ENCODE results near the gene DNM3. TPM values are rescaled to one million over a fixed set of nuclear protein-coding genes. Genes with fewer than 3 reads are reported as not detected.
A peak's percentile ranks its signal among the peaks of the same experiment; 100 is the strongest.

The DNM3 gene
- total RNA-seq, 1 donor from 2014 or later, result 4.7 TPM

DNA sequence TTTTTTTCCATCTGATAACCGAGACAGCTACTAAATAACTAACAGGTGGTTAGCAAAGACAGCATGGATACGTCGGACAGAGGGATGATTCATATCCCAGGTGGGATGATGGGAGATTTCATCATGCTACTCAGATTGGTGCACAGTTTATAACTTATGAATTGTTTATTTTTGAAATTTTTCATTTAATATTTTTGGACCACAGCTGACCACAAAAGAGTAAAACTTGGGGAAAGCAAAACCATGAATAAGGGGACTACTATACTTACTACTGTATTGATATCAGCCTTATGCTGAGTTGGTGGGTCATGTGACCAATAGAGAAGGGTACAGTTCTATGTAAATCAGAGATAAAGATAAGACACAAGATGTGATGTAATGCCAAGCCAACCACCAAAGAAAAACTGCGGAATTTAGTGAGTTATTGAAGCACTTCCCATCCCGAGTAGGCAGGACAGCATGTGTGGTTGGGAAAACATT, 331.1 kb downstream of the DNM3 start:
- Histone ChIP-seq H3K4me3 (ENCODE audit: insufficient read depth, low read depth, low read length) (no peak overlapping the region), H3K27ac (ENCODE audit: low read depth, low read length) (no peak overlapping the region), H3K36me3 (ENCODE audit: insufficient read depth, low read length) (no peaks in the 10 kb centered on the region), H3K79me2 (ENCODE audit: insufficient read depth, low read length) (no peaks in the 10 kb centered on the region), H3K4me2 (ENCODE audit: low read length) (no peak overlapping the region), H2AFZ (ENCODE audit: low read depth, low read length) (no peak overlapping the region), H3K9ac (ENCODE audit: low read length) (no peak overlapping the region), H3K27me3 (ENCODE audit: insufficient read depth, low read length) (no peaks in the 10 kb centered on the region), H4K20me1 (ENCODE audit: insufficient read depth, low read length) (no peaks in the 10 kb centered on the region), H3K9me3 (ENCODE audit: insufficient read depth, low read depth, low read length) (no peaks in the 10 kb centered on the region), H3K4me1 (ENCODE audit: insufficient read depth, low read length) (peaks cover 4% of the 10 kb centered on the region)
- FAIRE-seq (no peak), DNase-seq (ENCODE audit: low read depth) (peak; percentile 86)
- Mint-ChIP-seq H3K4me1 (ENCODE audit: low read depth, unreplicated experiment) (peaks cover 12% of the 10 kb centered on the region), H3K27me3 (ENCODE audit: low read depth, unreplicated experiment) (no peaks in the 10 kb centered on the region), H3K27ac (ENCODE audit: unreplicated experiment) (no peak overlapping the region), H3K9me3 (ENCODE audit: unreplicated experiment) (no peaks in the 10 kb centered on the region), H3K4me3 (ENCODE audit: unreplicated experiment) (no peak overlapping the region), H3K36me3 (ENCODE audit: low read depth, unreplicated experiment) (no peaks in the 10 kb centered on the region)
- TF ChIP-seq EZH2 (IDR thresholded peaks at IDR 0.05; ENCODE audit: insufficient read depth, low read length), result no peak
- TF ChIP-seq, protein P1, sequence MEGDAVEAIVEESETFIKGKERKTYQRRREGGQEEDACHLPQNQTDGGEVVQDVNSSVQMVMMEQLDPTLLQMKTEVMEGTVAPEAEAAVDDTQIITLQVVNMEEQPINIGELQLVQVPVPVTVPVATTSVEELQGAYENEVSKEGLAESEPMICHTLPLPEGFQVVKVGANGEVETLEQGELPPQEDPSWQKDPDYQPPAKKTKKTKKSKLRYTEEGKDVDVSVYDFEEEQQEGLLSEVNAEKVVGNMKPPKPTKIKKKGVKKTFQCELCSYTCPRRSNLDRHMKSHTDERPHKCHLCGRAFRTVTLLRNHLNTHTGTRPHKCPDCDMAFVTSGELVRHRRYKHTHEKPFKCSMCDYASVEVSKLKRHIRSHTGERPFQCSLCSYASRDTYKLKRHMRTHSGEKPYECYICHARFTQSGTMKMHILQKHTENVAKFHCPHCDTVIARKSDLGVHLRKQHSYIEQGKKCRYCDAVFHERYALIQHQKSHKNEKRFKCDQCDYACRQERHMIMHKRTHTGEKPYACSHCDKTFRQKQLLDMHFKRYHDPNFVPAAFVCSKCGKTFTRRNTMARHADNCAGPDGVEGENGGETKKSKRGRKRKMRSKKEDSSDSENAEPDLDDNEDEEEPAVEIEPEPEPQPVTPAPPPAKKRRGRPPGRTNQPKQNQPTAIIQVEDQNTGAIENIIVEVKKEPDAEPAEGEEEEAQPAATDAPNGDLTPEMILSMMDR (IDR thresholded peaks at IDR 0.05; ENCODE audit: insufficient read depth, low read depth, low read length), result no peak

DNA sequence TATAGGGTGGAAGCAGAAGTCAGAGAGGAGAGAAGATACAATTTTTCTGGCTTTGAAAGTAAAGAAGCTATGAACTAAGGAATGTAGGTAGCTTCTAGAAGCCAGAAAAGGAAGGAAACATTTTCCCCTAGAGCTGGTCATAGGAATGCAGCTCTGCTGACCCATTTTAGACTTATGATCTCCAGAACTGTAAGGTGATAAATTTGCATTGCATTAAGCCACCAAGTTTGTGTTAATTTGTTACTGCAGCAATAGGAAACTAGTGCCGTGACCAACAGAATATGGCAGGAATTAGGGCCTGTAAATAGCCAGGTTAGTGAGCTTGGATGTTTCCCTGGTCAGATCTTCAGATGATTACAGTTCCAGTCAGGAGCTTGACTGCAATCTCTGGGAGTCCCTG, 334.9 kb downstream of the DNM3 start:
- Histone ChIP-seq H4K20me1 (ENCODE audit: insufficient read depth, low read length) (no peaks in the 10 kb centered on the region), H3K9ac (ENCODE audit: low read length) (no peak overlapping the region), H3K27ac (ENCODE audit: low read depth, low read length) (no peak overlapping the region), H3K4me2 (ENCODE audit: low read length) (no peak overlapping the region), H3K4me3 (ENCODE audit: insufficient read depth, low read depth, low read length) (no peak overlapping the region), H3K79me2 (ENCODE audit: insufficient read depth, low read length) (no peaks in the 10 kb centered on the region), H3K9me3 (ENCODE audit: insufficient read depth, low read depth, low read length) (no peaks in the 10 kb centered on the region), H3K4me1 (ENCODE audit: insufficient read depth, low read length) (no peaks in the 10 kb centered on the region), H2AFZ (ENCODE audit: low read depth, low read length) (no peak overlapping the region), H3K36me3 (ENCODE audit: insufficient read depth, low read length) (no peaks in the 10 kb centered on the region), H3K27me3 (ENCODE audit: insufficient read depth, low read length) (no peaks in the 10 kb centered on the region)
- Mint-ChIP-seq H3K27me3 (ENCODE audit: low read depth, unreplicated experiment) (no peaks in the 10 kb centered on the region), H3K27ac (ENCODE audit: unreplicated experiment) (no peak overlapping the region), H3K9me3 (ENCODE audit: unreplicated experiment) (no peaks in the 10 kb centered on the region), H3K36me3 (ENCODE audit: low read depth, unreplicated experiment) (no peaks in the 10 kb centered on the region), H3K4me1 (ENCODE audit: low read depth, unreplicated experiment) (peaks cover 13% of the 10 kb centered on the region), H3K4me3 (ENCODE audit: unreplicated experiment) (no peak overlapping the region)
- FAIRE-seq (no peak), DNase-seq (ENCODE audit: low read depth) (peak; percentile 44)
- TF ChIP-seq, protein P1 (IDR thresholded peaks at IDR 0.05; ENCODE audit: insufficient read depth, low read depth, low read length), result no peak
- TF ChIP-seq EZH2 (IDR thresholded peaks at IDR 0.05; ENCODE audit: insufficient read depth, low read length), result no peak

DNA sequence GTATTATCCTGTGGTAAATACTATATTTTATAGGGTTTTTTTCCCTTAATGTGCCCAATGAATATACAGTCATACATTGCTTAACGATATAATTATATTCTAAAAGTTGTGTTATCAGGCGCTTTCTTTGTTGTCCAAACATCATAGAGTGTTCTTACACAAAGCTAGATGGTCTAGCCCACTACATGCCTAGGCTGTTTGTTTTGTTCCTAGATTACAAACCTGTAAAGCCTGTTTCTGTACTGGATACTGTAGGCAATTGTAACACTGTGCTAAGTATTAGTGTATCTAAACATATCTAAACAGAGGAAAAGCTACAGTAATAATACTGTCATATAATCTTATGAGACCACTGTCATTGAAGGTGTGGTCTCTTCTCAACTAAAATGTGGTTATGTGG, 336.6 kb downstream of the DNM3 start:
- no peaks in the 10 kb centered on the region for H3K36me3 Mint-ChIP-seq (ENCODE audit: low read depth, unreplicated experiment)
- no peaks in the 10 kb centered on the region for H3K79me2 ChIP-seq (ENCODE audit: insufficient read depth, low read length)
- no peak for FAIRE-seq
- H3K27me3 Mint-ChIP-seq (ENCODE audit: low read depth, unreplicated experiment), result no peaks in the 10 kb centered on the region
- H3K4me3 Mint-ChIP-seq (ENCODE audit: unreplicated experiment), result no peak overlapping the region
- no peaks in the 10 kb centered on the region for H3K27me3 ChIP-seq (ENCODE audit: insufficient read depth, low read length)
- H3K27ac ChIP-seq (ENCODE audit: low read depth, low read length), result no peak overlapping the region
- H3K9ac ChIP-seq (ENCODE audit: low read length), result no peak overlapping the region
- no peak overlapping the region for H3K4me2 ChIP-seq (ENCODE audit: low read length)
- H3K9me3 ChIP-seq (ENCODE audit: insufficient read depth, low read depth, low read length), result no peaks in the 10 kb centered on the region
- H3K9me3 Mint-ChIP-seq (ENCODE audit: unreplicated experiment), result no peaks in the 10 kb centered on the region
- DNase-seq (ENCODE audit: low read depth), result no peak
- no peaks in the 10 kb centered on the region for H4K20me1 ChIP-seq (ENCODE audit: insufficient read depth, low read length)
- H3K4me3 ChIP-seq (ENCODE audit: insufficient read depth, low read depth, low read length), result no peak overlapping the region
- H3K27ac Mint-ChIP-seq (ENCODE audit: unreplicated experiment), result no peak overlapping the region
- TF ChIP-seq EZH2 (IDR thresholded peaks at IDR 0.05; ENCODE audit: insufficient read depth, low read length), result no peak
- TF ChIP-seq, protein P1 (IDR thresholded peaks at IDR 0.05; ENCODE audit: insufficient read depth, low read depth, low read length), result no peak
- peaks cover 25% of the 10 kb centered on the region for H3K4me1 Mint-ChIP-seq (ENCODE audit: low read depth, unreplicated experiment)
- H3K4me1 ChIP-seq (ENCODE audit: insufficient read depth, low read length), result peaks cover 5% of the 10 kb centered on the region
- H3K36me3 ChIP-seq (ENCODE audit: insufficient read depth, low read length), result no peaks in the 10 kb centered on the region
- H2AFZ ChIP-seq (ENCODE audit: low read depth, low read length), result no peak overlapping the region
